Muscle of arm (tissue), 12 donors: ENCODE data around the gene NAP1L4. TPM values are rescaled to one million over a fixed set of nuclear protein-coding genes. Genes with fewer than 3 reads are reported as not detected.
A peak's percentile ranks its signal among the peaks of the same experiment; 100 is the strongest.

Source experiments
- DNase-seq: peaks from one replicate; pipeline ENCODE4 v3.0.0-alpha.2; 2013
- polyA plus RNA-seq, 12 donors: library from polyadenylated mRNA; unstranded; fragments of 120-200 nt; gene quantifications; one replicate each; pipeline ENCODE4 v1.2.1, GENCODE V29; 2013; ENCODE audit not compliant: insufficient read length in 12 of 12

The NAP1L4 gene
- polyA plus RNA-seq, 12 donors, result 102 to 170 (median 128) TPM; not detected in 1

GRCh38 chr11:2963112-2963754 lies 28.9 kb downstream of the NAP1L4 start:
- DNase-seq, result no peak

DNA sequence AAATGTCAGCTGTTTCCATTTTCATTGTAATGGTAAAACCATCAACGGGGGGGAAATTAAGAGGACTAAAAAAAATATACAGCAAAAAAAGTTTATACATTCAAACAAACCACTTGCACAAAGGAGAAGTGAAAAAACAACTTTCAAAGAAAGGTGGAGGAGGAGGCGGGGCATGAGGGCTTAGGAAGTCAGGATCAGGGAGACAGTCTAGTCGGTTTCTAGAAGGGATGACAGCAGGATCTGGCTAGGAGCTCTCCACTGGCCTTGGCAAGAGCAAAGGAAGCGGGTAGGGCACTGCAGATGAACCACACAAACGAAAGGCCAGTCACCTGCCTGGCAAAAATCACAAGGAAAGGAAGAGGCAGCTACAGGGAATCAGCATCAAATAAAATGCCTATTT lies 31.0 kb downstream of the NAP1L4 start:
- no peak for DNase-seq

DNA sequence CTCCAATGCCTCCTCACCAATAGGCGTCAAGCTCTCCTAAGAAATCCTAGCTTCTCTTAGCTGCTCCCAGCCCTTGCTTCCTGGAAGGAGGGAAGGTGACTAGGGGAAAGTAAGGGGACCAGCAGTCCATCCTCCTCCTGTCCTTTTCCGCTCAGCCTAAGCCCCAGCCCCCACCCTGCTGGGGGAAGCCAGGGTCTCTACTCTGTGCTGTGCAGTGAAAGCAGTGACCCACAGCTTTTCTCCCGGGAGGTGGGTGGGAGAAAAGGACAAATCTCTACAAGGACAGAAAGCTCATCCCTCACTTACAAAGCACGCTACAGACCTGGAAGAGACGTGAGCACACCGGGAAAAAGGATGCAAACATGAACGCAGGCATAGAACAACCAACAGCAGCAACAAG lies 32.0 kb downstream of the NAP1L4 start:
- DNase-seq, result no peak

- DNase-seq, result no peak
These were observed 33.9 kb downstream of the NAP1L4 start for GRCh38 chr11:2958251-2958650.

- DNase-seq, result no peak
These were observed 36.1 kb downstream of the NAP1L4 start for GRCh38 chr11:2955906-2956476.

DNA sequence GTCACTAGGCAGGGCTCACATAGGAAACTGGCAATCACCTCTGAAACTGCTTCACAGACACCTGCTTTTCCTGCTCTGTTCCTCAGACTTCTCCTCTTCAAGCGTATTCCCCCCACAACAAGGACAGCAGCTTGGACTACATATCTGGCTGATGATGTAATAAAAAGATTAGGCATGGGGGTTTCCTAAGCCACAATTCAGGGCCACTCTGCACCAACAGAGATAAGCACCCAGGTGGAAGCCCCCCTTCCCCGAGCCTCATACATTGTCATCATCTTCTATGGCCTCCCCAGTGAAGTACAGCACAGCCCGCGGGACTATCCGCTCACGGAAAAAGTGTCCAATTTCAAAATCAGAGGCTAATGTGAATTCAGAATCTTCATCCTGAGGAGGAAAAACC lies 37.9 kb downstream of the NAP1L4 start:
- no peak for DNase-seq

DNA sequence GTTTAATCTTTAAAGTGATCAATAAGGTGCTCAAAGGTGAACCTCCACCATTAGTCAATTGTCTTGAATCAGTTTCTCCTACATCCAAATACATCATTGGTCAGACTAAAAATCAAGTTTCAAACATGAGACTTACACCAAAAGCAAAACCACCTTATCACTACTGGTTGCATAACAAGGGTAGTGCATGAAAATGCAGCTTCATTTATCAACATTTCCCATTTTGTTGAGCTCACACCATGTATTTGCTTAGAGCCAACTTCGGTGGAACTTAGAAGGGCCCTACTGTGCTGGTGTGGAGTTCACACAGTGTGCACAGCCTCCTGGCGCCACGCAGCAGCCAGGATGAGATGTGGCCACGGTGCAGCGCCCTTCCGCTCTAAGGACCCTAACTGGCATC lies 39.8 kb downstream of the NAP1L4 start:
- DNase-seq, result no peak

GRCh38 chr11:2951231-2952110 lies 40.7 kb downstream of the NAP1L4 start:
- DNase-seq, result no peak

- DNase-seq, result no peak
These were observed 41.3 kb downstream of the NAP1L4 start for GRCh38 chr11:2950825-2951224.

DNA sequence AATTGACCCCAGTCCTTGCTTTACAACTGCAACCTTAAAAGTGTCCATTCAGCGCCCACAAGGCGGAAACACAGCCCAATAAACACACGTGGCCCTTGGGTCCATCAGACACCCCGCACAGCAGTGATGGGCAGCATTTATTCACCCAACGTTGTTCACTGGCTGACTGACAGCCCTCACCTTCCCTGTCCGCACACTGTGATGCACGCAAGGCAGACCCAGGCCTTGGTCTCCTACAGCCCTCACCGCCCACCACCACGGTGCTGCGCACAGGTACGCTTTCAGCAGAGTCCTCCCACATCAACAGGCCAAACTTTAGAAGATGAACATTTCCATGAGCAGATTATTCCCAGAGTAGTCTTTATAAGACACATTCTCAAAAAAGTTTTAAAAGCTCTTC lies 42.2 kb downstream of the NAP1L4 start:
- no peak for DNase-seq

- DNase-seq, result no peak
These were observed 44.4 kb downstream of the NAP1L4 start for GRCh38 chr11:2947744-2948143.

GRCh38 chr11:2945757-2946287 lies 46.3 kb downstream of the NAP1L4 start:
- no peak for DNase-seq

DNA sequence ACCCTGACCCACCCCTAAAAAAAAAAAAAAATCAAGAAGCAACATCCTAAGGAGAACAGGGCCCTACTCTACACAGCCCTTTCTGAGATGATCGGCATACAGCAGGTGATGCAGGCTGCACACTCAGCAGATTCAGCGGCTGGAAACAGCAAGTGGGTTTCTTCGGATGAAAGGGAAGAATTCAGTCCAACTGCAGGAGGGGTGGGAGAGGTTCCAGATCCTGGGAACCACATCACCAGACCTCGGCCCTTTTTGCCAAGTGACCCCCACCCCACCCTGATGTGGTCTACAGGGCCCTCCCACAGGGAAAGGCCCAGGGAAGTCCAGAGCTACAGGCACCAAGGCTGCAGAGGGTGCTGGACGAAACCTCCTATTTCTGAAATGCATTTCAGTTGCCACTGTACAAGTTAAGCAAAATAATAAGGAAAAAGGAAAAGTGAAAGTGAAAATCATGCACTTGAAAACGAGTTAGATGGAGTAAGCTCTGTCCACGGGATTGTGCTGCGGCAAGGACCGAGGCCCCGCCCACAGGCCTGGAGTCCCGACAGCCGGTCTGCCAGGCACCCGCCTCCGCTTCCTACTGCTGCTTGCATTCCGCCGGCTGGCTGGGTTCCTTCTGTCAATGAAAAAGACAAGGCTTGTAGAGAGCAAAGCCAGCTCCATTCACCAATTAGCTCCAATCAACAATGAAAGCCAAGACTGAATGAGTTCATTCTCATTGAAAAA lies 46.9 kb downstream of the NAP1L4 start:
- DNase-seq, result peak; percentile 84

GRCh38 chr11:2944530-2944929 lies 47.6 kb downstream of the NAP1L4 start:
- DNase-seq, result no peak

DNA sequence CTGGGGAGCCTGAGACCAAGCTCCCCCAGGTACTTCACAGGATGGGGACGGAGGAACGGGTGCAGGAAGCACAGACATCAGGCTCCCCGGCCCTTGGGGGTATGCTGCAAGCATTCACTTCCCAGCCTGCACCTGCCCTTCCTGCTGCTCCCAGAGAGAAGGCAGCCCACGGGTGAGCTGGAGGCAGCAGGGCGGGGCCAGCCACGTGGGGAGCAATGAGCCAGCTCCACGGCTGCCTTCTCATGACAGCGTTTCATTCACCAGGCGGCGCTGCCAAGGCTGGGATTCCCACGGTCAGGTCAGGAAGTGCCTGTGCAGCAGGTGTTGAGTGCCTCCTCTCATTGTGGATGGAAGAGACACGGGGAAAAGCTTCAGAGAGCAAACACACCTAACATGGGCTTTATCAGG lies 48.4 kb downstream of the NAP1L4 start:
- DNase-seq, result no peak

DNA sequence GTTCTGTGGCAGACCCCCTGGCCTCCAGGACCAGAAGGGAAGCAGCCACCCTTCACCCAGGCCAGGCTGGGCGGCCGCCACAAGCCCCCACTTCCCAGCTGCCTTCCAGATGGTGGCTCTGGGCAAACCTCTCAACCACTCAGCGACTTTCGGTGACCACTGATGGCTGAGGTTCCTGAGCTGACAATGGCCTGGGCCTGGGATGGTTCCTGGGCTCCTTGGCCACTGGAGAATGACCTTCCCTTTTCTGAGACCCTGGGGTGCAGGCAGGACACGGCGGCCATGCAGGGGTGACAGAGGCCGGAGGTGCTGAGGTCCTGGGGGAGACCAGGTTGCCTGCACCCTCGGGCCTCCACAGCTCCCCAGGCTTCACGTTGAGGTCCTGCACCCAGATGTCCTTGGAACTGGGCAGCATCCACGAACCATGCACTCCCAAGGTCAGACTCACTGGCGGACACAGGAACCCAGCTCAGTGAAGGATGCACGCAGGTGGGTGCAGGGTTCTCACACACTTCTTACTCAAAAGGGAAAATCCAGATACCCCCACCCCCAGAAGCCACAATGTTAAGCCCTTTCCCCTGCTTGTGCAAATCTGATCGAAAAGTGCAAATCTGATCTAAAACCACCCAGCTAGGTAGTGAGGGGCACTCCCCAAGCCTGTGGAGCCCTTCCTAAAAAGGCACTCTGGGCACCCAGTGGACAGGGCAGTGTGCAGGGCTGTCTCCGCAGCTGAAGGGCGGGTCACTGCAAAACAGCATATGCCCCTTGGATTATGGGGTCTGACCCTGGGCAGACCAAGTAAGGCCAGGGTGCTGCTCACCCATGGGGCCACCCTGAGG lies 49.0 kb downstream of the NAP1L4 start:
- DNase-seq, result no peak

GRCh38 chr11:2942447-2942846 lies 49.7 kb downstream of the NAP1L4 start:
- DNase-seq, result no peak

GRCh38 chr11:2940921-2941821 lies 51.0 kb downstream of the NAP1L4 start:
- no peak for DNase-seq

GRCh38 chr11:2940147-2940920 lies 51.8 kb downstream of the NAP1L4 start:
- DNase-seq, result no peak
